IMR-90 (cell line): ENCODE measurements around the gene SSBP2. TPM values are rescaled to one million over a fixed set of nuclear protein-coding genes. Genes with fewer than 3 reads are reported as not detected.

Experiments
- ATAC-seq: fragments of 200-7000 bp; cut with Tn5 transposase; 2 replicates; pipeline ENCODE4 v1.9.1; 2020; ENCODE audit warnings: low read depth, mild to moderate bottlenecking, moderate library complexity
- BruUV-seq: library from RNA; stranded (reverse); fragments of 400-500 nt; replicated peaks from 2 replicates; lab custom pipeline; 2021; lab: Mats Ljungman, UMichigan
- CTCF ChIA-PET: fragments of 300-600 bp; formaldehyde crosslinking; extraction: SDS; loops from one replicate; lab custom pipeline; 2021; ENCODE audit warnings: antibody characterized with exemption; lab: Yijun Ruan, JAX
- POLR2A ChIA-PET: fragments of 300-600 bp; sonication (Branson Sonifier 250); formaldehyde crosslinking; loops from one replicate; lab custom pipeline; 2022; ENCODE audit warnings: antibody characterized with exemption; ENCODE audit not compliant: unreplicated experiment; lab: Charles Lee
- DNase-seq: peaks from one replicate; pipeline ENCODE4 v3.0.0; 2013
- H2AFZ ChIP-seq: replicated peaks from 2 replicates; pipeline ENCODE3; 2013; ENCODE audit warnings: low read length, mild to moderate bottlenecking; ENCODE audit not compliant: poor library complexity
- H2AK5ac ChIP-seq: 2 replicates; pipeline ENCODE4 v1.6.1; 2013; ENCODE audit warnings: low read depth, low read length, inconsistent platforms
- H2AK9ac ChIP-seq: replicated peaks from 2 replicates; pipeline ENCODE3; 2013; ENCODE audit warnings: mild to moderate bottlenecking, low read depth, low read length, moderate library complexity; ENCODE audit not compliant: poor library complexity
- H2BK120ac ChIP-seq: 2 replicates; pipeline ENCODE4 v1.6.1; 2013; ENCODE audit warnings: low read depth, low read length, inconsistent platforms
- H2BK15ac ChIP-seq: 3 replicates; pipeline ENCODE4 v1.6.1; 2013; ENCODE audit warnings: low read depth, low read length, inconsistent platforms
- H2BK20ac ChIP-seq: 2 replicates; pipeline ENCODE4 v1.6.1; 2013; ENCODE audit warnings: low read depth, mild to moderate bottlenecking, inconsistent platforms, low read length, moderate library complexity
- H2BK5ac ChIP-seq: 2 replicates; pipeline ENCODE4 v1.6.1; 2013; ENCODE audit warnings: mild to moderate bottlenecking, low read depth, low read length, inconsistent platforms; ENCODE audit not compliant: poor library complexity, severe bottlenecking
- H3K14ac ChIP-seq: replicated peaks from 2 replicates; pipeline ENCODE4 v1.6.1; 2013; ENCODE audit warnings: low read depth, low read length, inconsistent platforms
- H3K18ac ChIP-seq: 2 replicates; pipeline ENCODE4 v1.6.1; 2013; ENCODE audit warnings: low read depth, low read length, control low read depth
- H3K23ac ChIP-seq: 2 replicates; pipeline ENCODE4 v1.6.1; 2013; ENCODE audit warnings: low read depth, low read length, inconsistent platforms
- H3K27ac ChIP-seq: 2 replicates; pipeline ENCODE4 v1.5.1; 2013; ENCODE audit warnings: mild to moderate bottlenecking, control low read depth, low read length; ENCODE audit not compliant: insufficient read depth
- H3K27me3 ChIP-seq: 2 replicates; pipeline ENCODE4 v1.6.1; 2013; ENCODE audit warnings: low read length; ENCODE audit not compliant: control insufficient read depth, insufficient read depth
- H3K36me3 ChIP-seq: 2 replicates; pipeline ENCODE4 v1.6.1; 2013; ENCODE audit warnings: low read length, mixed read lengths; ENCODE audit not compliant: control insufficient read depth, insufficient read depth
- H3K4ac ChIP-seq: 2 replicates; pipeline ENCODE4 v1.6.1; 2013; ENCODE audit warnings: low read depth, low read length, inconsistent platforms
- H3K4me1 ChIP-seq: 2 replicates; pipeline ENCODE4 v1.6.1; 2013; ENCODE audit warnings: low read length, mixed read lengths; ENCODE audit not compliant: control insufficient read depth, insufficient read depth
- H3K4me2 ChIP-seq: 2 replicates; pipeline ENCODE4 v1.6.1; 2013; ENCODE audit warnings: low read depth, mild to moderate bottlenecking, control low read depth, low read length, moderate library complexity
- H3K4me3 ChIP-seq: 2 replicates; pipeline ENCODE4 v1.5.1; 2013; ENCODE audit warnings: low read depth, mild to moderate bottlenecking, control low read depth, low read length, moderate library complexity; ENCODE audit not compliant: insufficient read depth
- H3K56ac ChIP-seq: 2 replicates; pipeline ENCODE4 v1.6.1; 2013; ENCODE audit warnings: low read length, inconsistent platforms; ENCODE audit not compliant: insufficient read depth; ENCODE audit errors: extremely low read depth
- H3K79me1 ChIP-seq, 2 experiments: 2 replicates each; pipeline ENCODE4 v1.6.1; 2013; ENCODE audit warnings: low read length in 2 of 2, inconsistent platforms in 1 of 2, low read depth in 1 of 2
- H3K9ac ChIP-seq: 2 replicates; pipeline ENCODE4 v1.6.1; 2013; ENCODE audit warnings: low read depth, low read length, control low read depth
- H3K9me1 ChIP-seq: 2 replicates; pipeline ENCODE4 v1.6.1; 2013; ENCODE audit warnings: low read length, inconsistent platforms; ENCODE audit not compliant: insufficient read depth
- H3K9me3 ChIP-seq: 2 replicates; pipeline ENCODE4 v1.6.1; 2013; ENCODE audit warnings: low read length; ENCODE audit not compliant: control insufficient read depth, insufficient read depth
- H4K20me1 ChIP-seq: 2 replicates; pipeline ENCODE4 v1.6.1; 2013; ENCODE audit warnings: low read length, inconsistent platforms; ENCODE audit not compliant: insufficient read depth
- H4K5ac ChIP-seq: 2 replicates; pipeline ENCODE4 v1.6.1; 2013; ENCODE audit warnings: mild to moderate bottlenecking, low read depth, low read length, control low read depth
- H4K8ac ChIP-seq, 2 experiments: 2 replicates each; pipeline ENCODE4 v1.6.1; 2013; ENCODE audit warnings: low read depth in 2 of 2, low read length in 2 of 2, control low read depth in 1 of 2, inconsistent platforms in 1 of 2
- H4K91ac ChIP-seq: 2 replicates; pipeline ENCODE4 v1.6.1; 2013; ENCODE audit warnings: low read depth, low read length, inconsistent platforms; ENCODE audit not compliant: insufficient read depth
- CHD1 ChIP-seq: IDR thresholded peaks from 2 replicates; pipeline ENCODE4 v1.6.1; 2012; ENCODE audit warnings: low read depth, low read length, improper control_type of control experiment
- ELK1 ChIP-seq: fragments of 150-350 bp; IDR thresholded peaks from 2 replicates; pipeline ENCODE4 v1.6.1; 2016; ENCODE audit warnings: low read depth, mild to moderate bottlenecking, low read length, moderate library complexity, borderline replicate concordance
- MAZ ChIP-seq: IDR thresholded peaks from 2 replicates; pipeline ENCODE4 v1.6.1; 2012; ENCODE audit warnings: low read depth, mild to moderate bottlenecking, low read length, improper control_type of control experiment, moderate library complexity, borderline replicate concordance
- NFE2L2 ChIP-seq: fragments of 150-350 bp; IDR thresholded peaks from 2 replicates; pipeline ENCODE4 v1.6.1; 2016; ENCODE audit warnings: low read depth, mild to moderate bottlenecking, low read length
- RAD21 ChIP-seq: IDR thresholded peaks from 2 replicates; pipeline ENCODE4 v1.6.1; 2012; ENCODE audit warnings: low read length, improper control_type of control experiment
- RCOR1 ChIP-seq: IDR thresholded peaks from 2 replicates; pipeline ENCODE4 v1.6.1; 2012; ENCODE audit warnings: mild to moderate bottlenecking, low read length, improper control_type of control experiment; ENCODE audit not compliant: insufficient replicate concordance
- RFX5 ChIP-seq: IDR thresholded peaks from 2 replicates; pipeline ENCODE4 v1.8.0; 2012; ENCODE audit warnings: low read depth, mild to moderate bottlenecking, low read length, moderate library complexity
- SMC3 ChIP-seq: fragments of 150-350 bp; IDR thresholded peaks from 2 replicates; pipeline ENCODE4 v1.6.1; 2016; ENCODE audit warnings: low read depth, mild to moderate bottlenecking, antibody characterized with exemption, low read length, moderate library complexity
- WGBS, 2 experiments: methylation state at CpG; one replicate each; pipeline versions ENCODE4 v1.1.5 to v1.1.7; 2013; ENCODE audit warnings: missing lambda C conversion rate in 2 of 2; ENCODE audit not compliant: insufficient read length in 1 of 2; ENCODE audit errors: extremely low coverage in 2 of 2; 5-methylcytosine and 5-hydroxymethylcytosine counted together
- dilution Hi-C: fragments of 300-500 bp; cut with HindIII; formaldehyde crosslinking; loops from one replicate; pipeline ENCODE4 v1.14.3; 2018; ENCODE audit warnings: low sequenced_read_pairs; ENCODE audit not compliant: unreplicated experiment
- in situ Hi-C: fragments of 300-500 bp; cut with MboI; formaldehyde crosslinking; loops from 3 replicates; pipeline ENCODE4 v1.14.3; 2019; ENCODE audit warnings: low sequenced_read_pairs, inconsistent platforms, mixed read lengths
- intact Hi-C: fragments of 100-400 bp; cut with micrococcal nuclease; formaldehyde crosslinking; loops from 2 replicates; pipeline ENCODE4 v1.10.0; 2022
- polyA plus RNA-seq, 3 experiments: library from polyadenylated mRNA; depleted of rRNA; stranded (reverse); fragments of >200 nt; gene quantifications; 2 replicates each; pipeline ENCODE4 v1.2.3, GENCODE V29; 2012; ENCODE audit warnings: low replicate concordance in 1 of 3
- total RNA-seq: library from RNA; depleted of rRNA; stranded (reverse); fragments of >200 nt; gene quantifications from 2 replicates; pipeline ENCODE4 v1.2.3, GENCODE V29; 2012

SSBP2 gene
- total and polyA plus RNA-seq, 2 of the 4 experiments (the other 2 are of a cell fraction): 38.4 to 42.7 TPM

GRCh38 chr5:81630684-81631083 is 120.2 kb downstream of the SSBP2 start:
- dilution Hi-C loops: no loop called here
- BruUV-seq: no TSS peak
- H2AK5ac ChIP-seq: no peak overlapping the region
- DNase-seq (no peak), ATAC-seq (no peak)
- no peak overlapping the region for H3K27ac ChIP-seq
- H2BK5ac ChIP-seq: no peak overlapping the region
- H3K4ac ChIP-seq: no peak overlapping the region
- ChIA-PET POLR2A (no interaction called here), CTCF (interaction anchor here (0.8 kb wide), 1 partner anchor 124 kb away, joined by 5 read pairs; no protein-coding TSS in a partner anchor)
- no peak overlapping the region for H2AK9ac ChIP-seq
- peaks cover 4% of the 10 kb centered on the region; the same call in 1 of the 2 replicates for H3K4me1 ChIP-seq
- H3K14ac ChIP-seq: no peak overlapping the region
- H3K23ac ChIP-seq: no peak overlapping the region
- H2BK20ac ChIP-seq: no peak overlapping the region
- H2AFZ ChIP-seq: no peak overlapping the region
- no peak overlapping the region for H3K56ac ChIP-seq
- WGBS, 2 experiments: no CpG with 5 or more reads among the region's 2 CpGs
- no peak overlapping the region for H4K8ac ChIP-seq
- H3K36me3 ChIP-seq: no peaks in the 10 kb centered on the region
- no peaks in the 10 kb centered on the region for H3K9me3 ChIP-seq
- H3K27me3 ChIP-seq: no peaks in the 10 kb centered on the region
- no peak overlapping the region for H3K4me3 ChIP-seq
- H3K9ac ChIP-seq: no peak overlapping the region
- H2BK120ac ChIP-seq: no peak overlapping the region
- in situ Hi-C loops: no loop called here
- no peak overlapping the region for H4K91ac ChIP-seq
- no peaks in the 10 kb centered on the region; the same call in 1 of the 2 replicates for H3K9me1 ChIP-seq
- H4K20me1 ChIP-seq: no peaks in the 10 kb centered on the region
- H3K18ac ChIP-seq: no peak overlapping the region
- H3K79me1 ChIP-seq: peaks cover 0 to 4% of the 10 kb centered on the region in 2 experiments; a peak in 2 of 4 replicates
- TF ChIP-seq RFX5 (no peak), RAD21 (no peak), RCOR1 (no peak), NFE2L2 (no peak), ELK1 (no peak), MAZ (no peak), SMC3 (no peak), CHD1 (no peak)
- no peak overlapping the region for H4K5ac ChIP-seq
- no peak overlapping the region for H3K4me2 ChIP-seq
- no peak overlapping the region for H2BK15ac ChIP-seq
- intact Hi-C loops: no loop called here
